AG10803 (cell line): Measurements from ENCODE around the gene PER1.

Experiments
- DNase-seq: peaks from one replicate; pipeline ENCODE4 v3.0.0; 2010; ENCODE audit warnings: low read depth
- H3K4me3 ChIP-seq: 2 replicates; pipeline ENCODE4 v1.5.1; 2011; ENCODE audit warnings: mild to moderate bottlenecking, low read length, control low read depth
- TF ChIP-seq, protein P1 (sequence below): conservative IDR thresholded peaks from 2 replicates; pipeline ENCODE4 v1.5.1; 2011; ENCODE audit warnings: mild to moderate bottlenecking, low read length, control low read depth, inconsistent platforms

PER1 gene

DNA sequence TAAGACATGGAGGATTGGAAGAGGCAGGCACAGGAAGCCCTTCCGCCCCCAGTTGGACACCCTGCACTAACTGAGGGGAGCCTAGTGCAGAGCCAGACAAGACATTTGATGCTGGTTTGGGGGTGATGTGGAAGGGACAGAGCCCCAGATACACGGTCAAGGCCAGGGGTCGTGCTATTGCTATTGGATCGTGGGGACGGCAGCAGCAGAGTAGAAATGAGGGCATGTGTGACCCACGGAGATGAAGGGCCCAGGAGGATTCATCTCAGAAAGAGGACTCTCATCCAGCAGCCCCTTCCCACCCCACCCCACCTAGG lies 12.6 kb upstream of the PER1 start:
- no peak for DNase-seq
- TF ChIP-seq, protein P1, sequence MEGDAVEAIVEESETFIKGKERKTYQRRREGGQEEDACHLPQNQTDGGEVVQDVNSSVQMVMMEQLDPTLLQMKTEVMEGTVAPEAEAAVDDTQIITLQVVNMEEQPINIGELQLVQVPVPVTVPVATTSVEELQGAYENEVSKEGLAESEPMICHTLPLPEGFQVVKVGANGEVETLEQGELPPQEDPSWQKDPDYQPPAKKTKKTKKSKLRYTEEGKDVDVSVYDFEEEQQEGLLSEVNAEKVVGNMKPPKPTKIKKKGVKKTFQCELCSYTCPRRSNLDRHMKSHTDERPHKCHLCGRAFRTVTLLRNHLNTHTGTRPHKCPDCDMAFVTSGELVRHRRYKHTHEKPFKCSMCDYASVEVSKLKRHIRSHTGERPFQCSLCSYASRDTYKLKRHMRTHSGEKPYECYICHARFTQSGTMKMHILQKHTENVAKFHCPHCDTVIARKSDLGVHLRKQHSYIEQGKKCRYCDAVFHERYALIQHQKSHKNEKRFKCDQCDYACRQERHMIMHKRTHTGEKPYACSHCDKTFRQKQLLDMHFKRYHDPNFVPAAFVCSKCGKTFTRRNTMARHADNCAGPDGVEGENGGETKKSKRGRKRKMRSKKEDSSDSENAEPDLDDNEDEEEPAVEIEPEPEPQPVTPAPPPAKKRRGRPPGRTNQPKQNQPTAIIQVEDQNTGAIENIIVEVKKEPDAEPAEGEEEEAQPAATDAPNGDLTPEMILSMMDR: no peak
- no peak overlapping the region for H3K4me3 ChIP-seq

DNA sequence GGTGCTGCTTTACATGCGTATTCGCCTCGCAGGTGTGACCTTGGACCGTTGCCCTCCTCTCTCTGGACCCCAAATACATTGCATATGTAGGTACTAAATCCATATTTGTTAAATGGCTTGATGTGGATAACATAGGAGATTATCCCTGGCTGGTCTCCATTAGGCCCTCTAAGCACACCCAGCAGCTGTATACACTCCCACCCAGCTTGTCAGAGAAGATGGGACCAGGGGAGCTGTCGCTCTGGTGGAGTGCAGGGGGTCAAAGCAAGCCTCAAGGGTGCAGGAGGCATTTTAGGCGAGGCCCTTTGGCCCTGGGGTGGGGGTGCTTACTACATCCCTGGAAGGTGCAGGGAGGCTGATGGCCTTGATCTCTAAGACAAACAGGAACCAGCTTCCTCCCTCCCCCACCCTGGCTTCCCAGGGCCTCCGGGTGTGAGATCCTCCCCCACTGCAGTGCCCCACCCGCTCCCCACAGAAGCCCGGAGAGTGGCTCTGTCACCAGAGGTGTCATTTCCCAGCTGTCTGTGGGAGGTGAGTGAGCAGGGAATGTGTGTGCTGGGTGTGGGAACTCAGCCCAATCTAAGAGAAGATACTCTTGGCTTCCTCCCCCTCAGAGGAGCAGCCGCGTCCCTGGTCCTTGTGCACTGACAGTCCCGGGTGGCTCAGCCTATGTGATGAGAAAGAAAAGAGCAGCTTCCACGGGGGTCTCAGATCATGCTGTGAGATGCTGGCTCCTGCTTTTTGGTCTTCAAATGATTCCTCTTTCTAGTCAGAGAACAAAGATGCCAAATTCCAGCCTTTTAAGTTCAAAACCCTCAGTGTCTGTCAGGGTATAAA lies 12.0 kb upstream of the PER1 start:
- TF ChIP-seq, protein P1: no peak
- DNase-seq: peak; percentile 65

DNA sequence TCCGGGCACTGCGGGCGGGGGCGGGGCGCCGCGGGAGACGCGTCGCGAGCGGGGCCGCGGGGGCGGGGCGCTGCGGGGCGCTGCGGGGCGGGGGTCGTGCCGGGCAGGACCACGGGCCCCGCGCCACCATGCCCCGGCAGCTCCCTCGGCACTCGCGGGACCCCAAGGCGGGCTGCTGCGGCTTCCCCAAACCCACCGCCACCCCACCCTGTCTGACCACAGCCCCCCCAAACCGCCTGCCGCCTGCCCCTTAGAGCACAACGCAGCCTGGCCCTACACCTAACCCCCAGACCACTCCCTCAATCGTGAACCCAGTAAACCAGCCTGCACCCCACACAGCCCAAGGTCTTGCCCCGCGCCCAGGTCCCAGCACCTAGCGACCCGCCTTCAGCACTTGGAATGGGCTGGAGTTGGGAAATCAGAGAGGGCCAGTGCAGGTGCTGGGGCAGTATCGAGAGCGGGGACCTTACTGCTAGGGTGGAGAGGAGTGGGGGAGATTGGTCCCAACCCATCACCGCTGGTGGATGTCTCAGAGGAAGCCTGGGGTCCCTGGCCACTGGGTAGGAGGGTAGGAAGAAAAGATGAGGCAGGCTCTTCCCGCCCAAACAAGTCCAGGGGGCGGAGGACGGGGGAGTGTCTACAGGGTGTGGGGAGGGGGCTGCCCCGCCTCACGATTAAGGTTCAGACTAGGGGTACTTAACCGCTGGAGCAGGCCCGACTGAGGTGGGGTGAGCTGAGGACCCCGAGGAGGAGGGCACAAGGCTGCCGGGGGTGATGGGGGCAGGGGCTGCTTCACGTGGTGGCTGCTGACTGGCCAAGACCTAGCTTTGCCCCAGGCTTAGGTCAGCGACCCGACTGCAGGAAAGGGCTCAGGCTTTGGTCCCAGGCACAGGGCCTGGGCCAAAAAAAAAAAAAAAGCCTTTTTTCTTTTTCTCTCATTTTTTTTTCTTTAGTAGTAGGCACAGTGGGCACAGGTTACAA lies 11.1 kb upstream of the PER1 start:
- TF ChIP-seq, protein P1: no peak
- no peak for DNase-seq
- H3K4me3 ChIP-seq: peak overlapping the region; percentile 66

More for the DNA sequence above, 12.0 kb upstream of the PER1 start:
- peak overlapping the region; percentile 9; the same call in 1 of the 2 replicates for H3K4me3 ChIP-seq

DNA sequence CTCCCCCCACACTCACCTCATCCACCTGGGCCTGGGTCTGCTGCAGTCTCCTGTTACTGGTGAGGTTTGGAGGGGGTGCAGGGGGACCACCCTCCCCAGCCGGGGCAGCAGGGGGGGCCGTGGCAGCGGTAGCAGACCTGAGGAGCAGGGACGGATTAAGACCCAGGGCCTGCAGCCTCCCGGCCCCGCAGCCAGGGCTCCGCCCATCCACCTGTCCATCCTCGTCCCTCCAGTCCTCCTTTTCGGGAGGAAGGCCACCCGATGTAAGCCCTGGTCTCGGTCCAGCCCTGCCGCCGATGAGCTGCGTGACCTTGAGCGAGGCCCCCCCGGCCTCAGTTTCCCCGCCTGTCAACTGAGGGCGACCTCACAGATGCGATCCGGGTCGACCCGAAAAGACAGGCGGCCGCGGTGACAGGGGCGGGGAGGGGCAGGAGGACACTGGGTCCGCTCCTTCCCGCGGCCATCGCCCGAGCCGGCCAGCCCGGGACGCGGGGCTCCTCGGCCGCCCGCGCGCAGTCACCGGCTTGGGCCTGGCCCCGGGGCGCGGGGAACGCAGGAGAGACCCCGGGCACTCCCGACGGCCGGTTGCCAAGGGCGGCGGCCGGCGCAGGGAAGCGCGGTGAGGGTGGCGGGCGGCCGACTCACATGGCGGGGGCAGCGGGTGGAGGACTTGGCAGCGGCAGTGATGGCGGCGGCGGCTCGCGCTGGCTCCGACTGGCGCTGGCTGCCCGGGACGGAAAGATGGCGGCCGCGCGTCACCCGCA lies 10.2 kb upstream of the PER1 start, which contains the start of gene VAMP2:
TSS of gene VAMP2 (minus strand) at position 716 of the 764 bp plus-strand sequence. CDS start at position 647, 69 bp downstream.
- TF ChIP-seq, protein P1: no peak
- peak within 1 kb of the TSS; percentile 94 for H3K4me3 ChIP-seq
- DNase-seq: peak; percentile 71

DNA sequence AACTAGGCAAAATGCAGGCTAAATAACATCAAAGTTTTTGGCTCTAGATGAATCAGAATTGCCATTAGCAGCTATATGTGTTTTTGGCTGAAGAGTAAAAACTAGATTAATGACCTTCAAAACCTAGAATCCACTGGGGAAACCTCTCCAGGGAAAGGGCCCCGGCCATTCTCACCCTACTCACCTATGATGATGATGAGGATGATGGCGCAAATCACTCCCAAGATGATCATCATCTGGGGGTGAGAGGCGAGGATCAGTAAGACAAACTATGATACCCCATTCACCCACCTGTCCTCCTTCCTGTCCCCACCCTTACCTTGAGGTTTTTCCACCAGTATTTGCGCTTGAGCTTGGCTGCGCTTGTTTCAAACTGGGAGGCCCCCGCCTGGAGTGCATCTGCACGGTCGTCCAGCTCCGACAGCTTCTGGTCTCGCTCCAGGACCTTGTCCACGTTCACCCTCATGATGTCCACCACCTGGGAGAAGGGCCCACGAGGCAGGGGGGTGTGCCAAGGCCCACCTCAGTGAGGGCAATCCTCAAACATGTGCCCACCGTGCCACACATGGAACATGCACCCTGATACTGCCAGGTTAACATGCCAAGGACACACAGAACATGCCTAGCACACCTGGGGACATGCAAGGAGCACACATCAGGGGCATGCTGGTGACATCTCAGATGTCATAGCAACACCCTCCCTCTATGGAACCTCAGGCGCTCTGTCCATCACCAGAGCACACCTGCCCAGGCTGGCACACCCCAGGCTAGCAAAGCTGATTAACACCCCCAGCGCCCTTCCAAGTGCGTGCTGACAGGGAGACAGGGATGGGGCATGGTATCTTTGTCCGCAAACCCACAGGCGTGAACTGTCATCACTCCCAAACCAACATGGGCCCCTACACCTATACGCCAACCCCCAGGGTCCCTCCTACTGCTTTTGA lies 9.4 kb upstream of the PER1 start:
- H3K4me3 ChIP-seq: peak overlapping the region; percentile 94
- TF ChIP-seq, protein P1: no peak
- no peak for DNase-seq
